Measurements from ENCODE around the gene PGP. TPM values are rescaled to one million over a fixed set of nuclear protein-coding genes. Genes with fewer than 3 reads are reported as not detected.

Gene PGP
- total RNA-seq, 1 donor from 2014 or later, result 36.1 TPM

GRCh38 chr16:2199095-2199494 lies 15.5 kb downstream of the PGP start:
- H3K9me3 Mint-ChIP-seq, result no peaks in the 10 kb centered on the region
- no peak for DNase-seq (ENCODE audit: low spot score)
- no peak overlapping the region for H3K27ac Mint-ChIP-seq
- H3K36me3 Mint-ChIP-seq (ENCODE audit: low read depth), result no peaks in the 10 kb centered on the region
- H3K4me1 Mint-ChIP-seq (ENCODE audit: low read depth), result peaks cover 2% of the 10 kb centered on the region
- H3K27me3 Mint-ChIP-seq (ENCODE audit: low read depth), result peaks cover 47% of the 10 kb centered on the region
- no peak overlapping the region for H3K4me3 Mint-ChIP-seq (ENCODE audit: low read depth)
- intact Hi-C loops (cut with micrococcal nuclease), result no loop called here

GRCh38 chr16:2198283-2198682 lies 16.4 kb downstream of the PGP start:
- Mint-ChIP-seq H3K36me3 (ENCODE audit: low read depth) (no peaks in the 10 kb centered on the region), H3K4me3 (ENCODE audit: low read depth) (peak overlapping the region; percentile 37), H3K27ac (no peak overlapping the region), H3K9me3 (no peaks in the 10 kb centered on the region), H3K27me3 (ENCODE audit: low read depth) (peaks cover 49% of the 10 kb centered on the region), H3K4me1 (ENCODE audit: low read depth) (no peaks in the 10 kb centered on the region)
- DNase-seq (ENCODE audit: low spot score), result no peak
- intact Hi-C loops (cut with micrococcal nuclease), result no loop called here

- intact Hi-C loops (cut with micrococcal nuclease), result no loop called here
- H3K27me3 Mint-ChIP-seq (ENCODE audit: low read depth), result peaks cover 49% of the 10 kb centered on the region
- no peak overlapping the region for H3K27ac Mint-ChIP-seq
- DNase-seq (ENCODE audit: low spot score), result no peak
- no peaks in the 10 kb centered on the region for H3K4me1 Mint-ChIP-seq (ENCODE audit: low read depth)
- no peaks in the 10 kb centered on the region for H3K36me3 Mint-ChIP-seq (ENCODE audit: low read depth)
- no peak overlapping the region for H3K4me3 Mint-ChIP-seq (ENCODE audit: low read depth)
- no peaks in the 10 kb centered on the region for H3K9me3 Mint-ChIP-seq
These were observed 16.9 kb downstream of the PGP start for GRCh38 chr16:2197765-2198164.

GRCh38 chr16:2196981-2197511 lies 17.6 kb downstream of the PGP start:
- no peaks in the 10 kb centered on the region for H3K4me1 Mint-ChIP-seq (ENCODE audit: low read depth)
- H3K27ac Mint-ChIP-seq, result no peak overlapping the region
- peak overlapping the region; percentile 47 for H3K4me3 Mint-ChIP-seq (ENCODE audit: low read depth)
- no peaks in the 10 kb centered on the region for H3K36me3 Mint-ChIP-seq (ENCODE audit: low read depth)
- H3K27me3 Mint-ChIP-seq (ENCODE audit: low read depth), result peaks cover 47% of the 10 kb centered on the region
- intact Hi-C loops (cut with micrococcal nuclease), result no loop called here
- no peaks in the 10 kb centered on the region for H3K9me3 Mint-ChIP-seq
- no peak for DNase-seq (ENCODE audit: low spot score)

GRCh38 chr16:2196162-2196980 lies 18.3 kb downstream of the PGP start, which contains the start of gene CASKIN1:
Gene CASKIN1, minus strand, starts transcription at chr16:2196605. Its CDS starts 173 bp downstream, at chr16:2196432.
- DNase-seq (ENCODE audit: low spot score), result no peak
- H3K27me3 Mint-ChIP-seq (ENCODE audit: low read depth), result peaks cover 41% of the 10 kb centered on the region
- no peak within 1 kb of the TSS for H3K27ac Mint-ChIP-seq
- no peaks in the 10 kb centered on the region for H3K36me3 Mint-ChIP-seq (ENCODE audit: low read depth)
- intact Hi-C loops (cut with micrococcal nuclease), result no loop called here
- no peaks in the 10 kb centered on the region for H3K9me3 Mint-ChIP-seq
- no peaks in the 10 kb centered on the region for H3K4me1 Mint-ChIP-seq (ENCODE audit: low read depth)
- H3K4me3 Mint-ChIP-seq (ENCODE audit: low read depth), result peak within 1 kb of the TSS; percentile 47

GRCh38 chr16:2195322-2196161 lies 19.1 kb downstream of the PGP start:
- no peaks in the 10 kb centered on the region for H3K36me3 Mint-ChIP-seq (ENCODE audit: low read depth)
- H3K4me3 Mint-ChIP-seq (ENCODE audit: low read depth), result peak overlapping the region; percentile 17
- no peak for DNase-seq (ENCODE audit: low spot score)
- intact Hi-C loops (cut with micrococcal nuclease), result no loop called here
- no peaks in the 10 kb centered on the region for H3K9me3 Mint-ChIP-seq
- H3K27me3 Mint-ChIP-seq (ENCODE audit: low read depth), result peaks cover 41% of the 10 kb centered on the region
- H3K27ac Mint-ChIP-seq, result no peak overlapping the region
- H3K4me1 Mint-ChIP-seq (ENCODE audit: low read depth), result no peaks in the 10 kb centered on the region

- Mint-ChIP-seq H3K4me1 (ENCODE audit: low read depth) (no peaks in the 10 kb centered on the region), H3K4me3 (ENCODE audit: low read depth) (no peak overlapping the region), H3K27me3 (ENCODE audit: low read depth) (peaks cover 35% of the 10 kb centered on the region), H3K36me3 (ENCODE audit: low read depth) (no peaks in the 10 kb centered on the region), H3K9me3 (no peaks in the 10 kb centered on the region), H3K27ac (no peak overlapping the region)
- intact Hi-C loops (cut with micrococcal nuclease), result no loop called here
- peak; percentile 45 for DNase-seq (ENCODE audit: low spot score)
These were observed 19.8 kb downstream of the PGP start for GRCh38 chr16:2194852-2195321.

- Mint-ChIP-seq H3K27me3 (ENCODE audit: low read depth) (peaks cover 34% of the 10 kb centered on the region), H3K9me3 (no peaks in the 10 kb centered on the region), H3K27ac (no peak overlapping the region), H3K36me3 (ENCODE audit: low read depth) (no peaks in the 10 kb centered on the region), H3K4me1 (ENCODE audit: low read depth) (no peaks in the 10 kb centered on the region), H3K4me3 (ENCODE audit: low read depth) (no peak overlapping the region)
- no peak for DNase-seq (ENCODE audit: low spot score)
- intact Hi-C loops (cut with micrococcal nuclease), result no loop called here
These were observed 20.3 kb downstream of the PGP start for GRCh38 chr16:2194166-2194834.

- intact Hi-C loops (cut with micrococcal nuclease), result no loop called here
- no peaks in the 10 kb centered on the region for H3K9me3 Mint-ChIP-seq
These were observed 23.3 kb downstream of the PGP start for GRCh38 chr16:2191446-2191706.

GRCh38 chr16:2190659-2191445 lies 23.8 kb downstream of the PGP start:
- Mint-ChIP-seq H3K27me3 (ENCODE audit: low read depth) (peaks cover 12% of the 10 kb centered on the region), H3K36me3 (ENCODE audit: low read depth) (no peaks in the 10 kb centered on the region), H3K4me1 (ENCODE audit: low read depth) (no peaks in the 10 kb centered on the region), H3K27ac (no peak overlapping the region), H3K9me3 (no peaks in the 10 kb centered on the region), H3K4me3 (ENCODE audit: low read depth) (no peak overlapping the region)
- intact Hi-C loops (cut with micrococcal nuclease), result no loop called here
- no peak for DNase-seq (ENCODE audit: low spot score)

More at GRCh38 chr16:2191446-2191706, 23.3 kb downstream of the PGP start:
- DNase-seq (ENCODE audit: low spot score), result no peak
- Mint-ChIP-seq H3K27me3 (ENCODE audit: low read depth) (peaks cover 12% of the 10 kb centered on the region), H3K4me3 (ENCODE audit: low read depth) (no peak overlapping the region), H3K36me3 (ENCODE audit: low read depth) (no peaks in the 10 kb centered on the region), H3K4me1 (ENCODE audit: low read depth) (no peaks in the 10 kb centered on the region), H3K27ac (no peak overlapping the region)

- no peak overlapping the region for H3K27ac Mint-ChIP-seq
- H3K4me3 Mint-ChIP-seq (ENCODE audit: low read depth), result no peak overlapping the region
- no peak for DNase-seq (ENCODE audit: low spot score)
- no peaks in the 10 kb centered on the region for H3K36me3 Mint-ChIP-seq (ENCODE audit: low read depth)
- intact Hi-C loops (cut with micrococcal nuclease), result no loop called here
- H3K9me3 Mint-ChIP-seq, result no peaks in the 10 kb centered on the region
- H3K4me1 Mint-ChIP-seq (ENCODE audit: low read depth), result no peaks in the 10 kb centered on the region
- H3K27me3 Mint-ChIP-seq (ENCODE audit: low read depth), result peaks cover 10% of the 10 kb centered on the region
These were observed 24.5 kb downstream of the PGP start for GRCh38 chr16:2190002-2190658.
